SH-SY5Y (cell line): ENCODE results near the gene SYCE3.

Experiments
- GATA2 ChIP-seq: IDR thresholded peaks from 2 replicates; pipeline ENCODE4 v1.6.1; 2011; ENCODE audit warnings: mild to moderate bottlenecking, low read depth, low read length
- GATA3 ChIP-seq: IDR thresholded peaks from 2 replicates; pipeline ENCODE4 v1.6.1; 2011; ENCODE audit warnings: low read depth, mild to moderate bottlenecking, low read length, moderate library complexity

DNA sequence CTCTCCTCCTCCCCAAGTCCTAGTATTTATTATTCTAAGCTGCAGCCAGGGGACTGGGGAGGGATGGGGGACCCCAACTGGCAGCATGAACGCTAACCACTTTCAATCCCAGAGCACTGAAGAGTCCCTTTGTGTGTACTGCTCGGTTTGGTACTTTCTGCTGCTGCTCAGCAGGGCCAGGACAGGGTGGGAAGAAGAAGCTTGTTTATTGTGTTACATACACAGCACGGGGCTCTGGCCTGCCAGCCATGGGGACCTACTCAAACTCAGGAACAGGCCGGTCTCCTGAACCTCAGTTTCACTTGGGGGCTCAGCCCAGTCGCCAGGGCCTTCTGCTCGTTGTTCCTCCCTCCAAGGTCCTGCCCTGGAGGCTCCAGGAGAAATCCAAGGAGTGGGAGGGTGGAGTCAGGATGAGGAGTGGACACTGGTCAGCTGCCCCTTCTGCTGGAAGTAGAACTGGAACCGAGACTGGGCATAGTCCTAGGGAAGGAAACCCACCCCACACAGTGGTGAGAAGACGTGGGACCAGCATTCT is 16.1 kb upstream of the SYCE3 start:
- TF ChIP-seq GATA2 (no peak), GATA3 (no peak)
